Measurements from ENCODE around the gene AADAT.
"Not testable (repeated sequence)": the region's sequence is repeated elsewhere in the genome, so short reads cannot be mapped to it uniquely, and the experiment has no call there.

GRCh38 chr4:170098171-170098570 is 8.4 kb upstream of the AADAT start:
- not testable (repeated sequence) for TF ChIP-seq POLR2A (conservative IDR thresholded peaks at IDR 0.05); BCL6 (CRISPR knock-in tag; IDR thresholded peaks at IDR 0.05); CTCF (IDR thresholded peaks at IDR 0.05 in 2 of 3, conservative IDR thresholded peaks at IDR 0.05 in 1 of 3; ENCODE audit: insufficient read depth in 2 of 3, low read depth in 1 of 3, low read length in 3 of 3); CSDE1 (IDR thresholded peaks at IDR 0.05); ZNF3 (CRISPR knock-in tag; IDR thresholded peaks at IDR 0.05); ZNF592 (IDR thresholded peaks at IDR 0.05); ZBTB26 (CRISPR knock-in tag; IDR thresholded peaks at IDR 0.05); HOMEZ (CRISPR knock-in tag; IDR thresholded peaks at IDR 0.05); PRPF4 (IDR thresholded peaks at IDR 0.05; ENCODE audit: insufficient read depth, low read depth, low read length, poor library complexity, severe bottlenecking); PATZ1 (CRISPR knock-in tag; IDR thresholded peaks at IDR 0.05; ENCODE audit: borderline replicate concordance); TBL1XR1 (IDR thresholded peaks at IDR 0.05; ENCODE audit: low read length in 2 of 2); MNT (conservative IDR thresholded peaks at IDR 0.05); RAD21 (CRISPR knock-in tag; conservative IDR thresholded peaks at IDR 0.05 in 1 of 2, IDR thresholded peaks at IDR 0.05 in 1 of 2)

All from K562 (cell line).